22Rv1 (cell line): Measurements from ENCODE around the gene CCDC154.

Experiments used
- CTCF ChIP-seq: fragments of 450-650 bp; IDR thresholded peaks from 2 replicates; pipeline ENCODE4 v1.5.1; 2017; ENCODE audit warnings: mild to moderate bottlenecking
- ZFX ChIP-seq: fragments of 450-650 bp; IDR thresholded peaks from 2 replicates; pipeline ENCODE4 v1.6.1; 2017; ENCODE audit warnings: antibody characterized with exemption, borderline replicate concordance

GRCh38 chr16:1422076-1422475 lies 22.3 kb downstream of the CCDC154 start:
- TF ChIP-seq CTCF (no peak), ZFX (no peak)
